Suprapubic skin (tissue), 3 donors: Measurements from ENCODE around the gene MT1M.

Source experiments
- CTCF ChIP-seq, 2 donors: fragments of 200-600 bp in 1 of 2; fragments of 450-650 bp in 1 of 2; sonication (generic) in 1 of 2; IDR thresholded peaks; one replicate each; pipeline ENCODE4 v1.5.1; 2016 to 2019; ENCODE audit warnings: antibody characterized with exemption in 2 of 2, mild to moderate bottlenecking in 1 of 2, moderate library complexity in 1 of 2
- POLR2AphosphoS5 ChIP-seq, 3 donors: sonication (generic); formaldehyde crosslinking; IDR thresholded peaks; one replicate each; pipeline ENCODE4 v1.6.1; 2017; ENCODE audit warnings: antibody characterized with exemption in 3 of 3

- TF ChIP-seq CTCF (IDR thresholded peaks at IDR 0.05) (no peak), POLR2AphosphoS5 (IDR thresholded peaks at IDR 0.05) (peak; percentile 84 to 96 (median 91))
These were observed 24.2 kb upstream of the MT1M start, which contains the start of gene MT2A for GRCh38 chr16:56608043-56608875.
